Measurements from ENCODE around the gene ADRA2B.
"Not testable (repeated sequence)": the region's sequence is repeated elsewhere in the genome, so short reads cannot be mapped to it uniquely, and the experiment has no call there.

The ADRA2B gene

GRCh38 chr2:96116424-96116878, at the start of gene ADRA2B:
ADRA2B (minus strand) TSS chr2:96116571; CDS start chr2:96116149, 422 bp downstream.
- DNase-seq: no peak

DNA sequence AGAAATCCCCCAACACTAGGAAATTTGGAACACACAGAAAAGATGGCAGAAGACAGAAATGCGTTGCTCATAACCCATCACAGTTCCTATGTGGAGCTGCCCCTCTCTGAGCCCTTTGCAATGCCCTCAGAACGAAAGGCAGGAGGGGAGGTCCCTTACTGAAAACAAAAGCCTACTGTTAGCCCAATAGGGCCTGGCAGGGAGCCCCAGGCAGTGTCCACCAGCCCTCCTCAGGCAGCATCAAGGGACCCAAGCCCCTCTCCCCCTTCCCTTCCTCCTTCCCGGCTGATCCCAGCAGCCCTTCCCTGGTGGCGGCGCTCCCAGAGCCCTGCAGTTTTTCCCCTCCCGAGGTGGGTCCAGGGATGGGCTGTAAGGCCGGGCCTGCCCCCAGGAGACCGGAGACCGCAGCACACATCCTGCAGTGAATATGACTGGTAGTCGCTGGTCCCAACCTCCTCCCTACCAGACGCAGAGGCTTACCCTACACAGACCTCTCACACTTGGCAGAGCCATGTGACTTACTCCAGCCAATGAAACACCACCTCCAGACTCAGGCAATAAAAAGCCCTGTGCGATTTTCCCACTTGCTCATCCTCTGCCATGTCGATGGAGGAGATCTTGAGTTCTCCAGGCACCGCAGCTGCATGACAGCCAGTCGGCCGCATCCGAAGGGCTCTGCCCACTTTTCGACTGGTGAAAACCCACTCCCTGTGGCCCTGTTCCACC, 48.3 kb upstream of the ADRA2B start:
- no peak for DNase-seq

DNA sequence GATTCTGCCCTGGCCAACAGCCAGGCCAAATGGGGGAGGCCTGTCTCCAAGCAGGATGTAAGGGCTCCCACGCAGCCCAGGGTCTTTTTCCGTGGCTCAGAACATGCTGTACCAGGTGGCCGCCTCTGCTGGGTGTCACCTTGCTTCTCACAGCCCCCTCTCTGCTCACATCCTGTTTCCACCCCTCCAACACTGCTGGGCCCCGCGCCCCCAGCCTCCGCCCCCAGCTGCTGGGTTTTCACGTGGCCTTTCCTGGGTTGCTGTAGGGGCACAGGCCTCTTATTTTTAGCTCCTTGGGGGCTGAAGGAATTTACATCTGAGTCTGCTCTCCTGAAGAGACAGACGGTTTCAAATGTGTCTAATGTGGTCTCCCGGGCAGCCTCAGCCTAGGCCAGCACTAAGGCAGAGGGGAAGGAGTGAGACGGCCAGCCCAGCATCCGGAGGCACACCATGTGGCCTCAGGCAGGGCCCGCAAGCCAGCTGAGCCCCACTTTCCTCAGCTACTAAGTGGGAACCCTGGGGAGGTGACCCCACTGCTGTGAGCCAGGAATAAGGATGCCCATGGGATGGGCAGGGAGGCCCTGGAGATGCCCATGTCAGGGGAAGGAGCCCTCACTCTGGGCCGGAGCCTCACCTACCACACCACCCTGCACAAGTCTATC, 47.5 kb upstream of the ADRA2B start:
- DNase-seq: no peak

GRCh38 chr2:96163415-96163767, 47.0 kb upstream of the ADRA2B start:
- DNase-seq: no peak

GRCh38 chr2:96161898-96162297, 45.5 kb upstream of the ADRA2B start:
- no peak for DNase-seq

DNA sequence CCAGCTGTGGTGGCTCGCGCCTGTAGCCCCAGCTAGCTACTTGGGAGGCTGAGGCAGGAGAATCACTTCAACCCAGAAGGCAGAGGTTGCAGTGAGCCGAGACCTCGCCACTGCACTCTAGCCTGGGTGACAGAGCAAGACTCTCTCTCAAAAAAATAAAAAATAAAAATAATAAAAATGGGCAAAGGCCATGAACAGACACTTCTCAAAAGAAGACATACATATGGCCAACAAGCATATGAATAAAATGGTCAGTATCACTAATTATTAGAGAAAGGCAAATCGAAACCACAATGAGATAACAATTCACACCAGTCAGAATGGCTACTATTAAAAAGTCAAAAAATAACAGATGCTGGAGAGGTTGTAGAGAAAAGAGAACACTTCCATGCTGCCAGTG, 44.0 kb upstream of the ADRA2B start:
- not testable (repeated sequence) for DNase-seq

GRCh38 chr2:96159084-96159830, 42.9 kb upstream of the ADRA2B start:
- no peak for DNase-seq

GRCh38 chr2:96158554-96158940, 42.2 kb upstream of the ADRA2B start:
- DNase-seq: no peak

- no peak for DNase-seq
Observed at GRCh38 chr2:96157649-96158553, 41.5 kb upstream of the ADRA2B start.

DNA sequence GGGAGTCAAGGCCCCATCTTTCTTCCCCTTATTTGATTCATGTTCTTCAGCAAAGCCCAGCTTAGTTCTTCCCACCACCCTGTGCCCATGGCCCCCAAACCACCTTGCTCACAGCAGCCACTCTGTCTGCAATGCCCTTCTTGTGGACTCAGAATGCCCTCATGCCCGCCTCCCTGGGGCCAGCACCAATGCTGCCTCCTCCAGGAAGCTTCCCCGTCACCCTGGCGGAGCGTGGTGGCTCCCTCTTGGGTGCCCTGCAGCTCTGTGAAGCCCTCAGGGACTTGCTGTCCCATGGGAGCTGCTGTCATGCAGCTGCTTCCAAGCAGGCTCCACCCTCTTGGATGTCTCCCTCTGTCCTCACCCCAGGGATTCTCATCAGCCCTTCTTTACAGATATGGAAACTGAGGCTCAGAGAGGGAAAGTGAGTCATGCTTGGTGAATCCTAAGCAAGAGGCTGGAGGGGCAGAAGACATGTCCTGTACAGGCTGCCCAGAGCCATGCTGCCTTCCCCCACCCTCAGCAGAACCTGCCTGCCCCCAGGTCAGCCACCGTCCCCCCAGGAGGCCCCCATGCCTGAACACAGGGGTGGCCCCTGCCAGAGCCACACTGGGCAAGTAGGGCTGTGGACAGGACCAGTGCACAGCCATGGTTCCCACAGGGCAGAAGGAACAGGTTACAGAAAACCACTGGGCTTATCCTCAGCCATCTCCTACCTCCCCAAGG, 40.7 kb upstream of the ADRA2B start:
- no peak for DNase-seq

DNA sequence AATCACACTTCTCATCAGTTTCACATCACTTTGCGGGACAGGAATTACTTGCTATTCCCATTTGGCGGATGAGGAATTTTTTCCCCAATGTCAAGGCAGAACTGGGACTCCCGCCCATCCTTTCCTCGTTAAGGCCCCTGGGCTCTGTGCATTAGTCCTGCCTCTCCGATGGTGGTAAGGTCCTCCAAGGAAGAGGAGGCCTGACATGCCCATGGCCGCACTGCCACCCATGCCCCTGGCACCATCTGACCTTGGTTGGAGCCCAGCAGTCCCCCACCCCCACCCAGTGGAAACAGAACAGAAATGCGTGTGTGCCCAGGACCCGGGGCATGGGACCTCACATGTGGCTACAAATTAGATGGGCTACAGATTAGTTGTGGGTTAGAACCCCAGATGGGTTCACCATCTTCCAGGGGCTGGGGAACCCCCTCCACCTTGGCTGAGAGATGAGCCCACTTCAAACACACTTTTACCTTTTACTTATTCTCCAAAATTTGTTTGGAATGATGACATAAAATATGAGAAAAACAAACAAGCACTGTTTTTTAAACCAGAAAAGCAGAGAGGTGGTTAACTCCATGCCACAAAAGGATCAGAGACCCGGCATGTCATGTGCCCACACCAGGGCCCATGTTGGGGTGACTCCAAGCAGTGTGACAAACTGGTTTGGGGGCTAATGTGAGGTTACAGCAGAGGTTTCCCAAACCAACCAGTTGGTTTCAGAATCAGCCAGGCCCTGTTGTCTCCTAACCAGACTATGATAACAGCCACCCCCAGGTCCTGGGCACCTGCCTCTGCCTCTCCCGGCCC, 39.8 kb upstream of the ADRA2B start:
- DNase-seq: no peak

DNA sequence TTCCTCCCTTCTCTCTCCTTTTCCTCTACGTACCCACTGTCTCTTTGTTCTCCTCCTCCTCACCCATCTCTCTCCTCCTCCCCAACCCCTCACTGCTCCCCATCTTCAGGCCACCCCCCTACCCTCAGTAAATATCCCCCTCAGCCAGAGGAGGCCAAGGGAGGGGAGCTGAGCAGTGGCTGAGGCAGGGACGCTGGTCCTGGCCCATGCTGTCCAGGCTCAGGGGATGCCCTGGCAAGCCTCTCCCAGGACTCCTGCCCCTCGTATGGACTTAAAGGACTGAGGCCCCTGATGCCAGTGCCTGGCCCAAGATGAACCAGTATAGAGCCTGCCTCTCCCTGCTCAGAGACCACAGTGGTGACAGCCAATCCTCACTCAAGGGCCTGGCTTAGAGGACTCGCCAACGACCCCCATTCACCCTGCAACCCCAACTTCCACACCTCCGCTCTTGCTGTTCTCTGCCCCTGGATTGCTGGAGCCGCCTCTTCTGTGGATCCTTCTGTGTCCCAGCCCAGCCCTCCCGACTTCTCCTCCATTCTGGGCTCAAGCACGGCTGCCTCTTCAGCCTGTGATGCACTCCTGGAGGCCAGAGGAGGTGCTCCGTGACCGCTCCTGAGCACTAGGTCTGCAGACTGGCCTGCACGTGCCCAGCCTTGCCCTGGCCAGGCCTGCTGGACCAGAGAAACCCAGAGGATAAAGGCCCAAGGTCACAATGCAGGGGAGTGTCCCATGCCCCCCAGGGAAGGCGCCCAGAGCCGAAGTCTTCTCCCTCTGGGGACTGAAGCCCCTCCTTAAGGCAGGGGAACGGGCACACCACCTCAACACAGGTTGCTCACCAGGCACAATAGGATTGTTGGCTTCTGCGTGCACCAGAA, 38.4 kb upstream of the ADRA2B start:
- DNase-seq: no peak

- no peak for DNase-seq
Observed at GRCh38 chr2:96153991-96154431, 37.6 kb upstream of the ADRA2B start.

DNA sequence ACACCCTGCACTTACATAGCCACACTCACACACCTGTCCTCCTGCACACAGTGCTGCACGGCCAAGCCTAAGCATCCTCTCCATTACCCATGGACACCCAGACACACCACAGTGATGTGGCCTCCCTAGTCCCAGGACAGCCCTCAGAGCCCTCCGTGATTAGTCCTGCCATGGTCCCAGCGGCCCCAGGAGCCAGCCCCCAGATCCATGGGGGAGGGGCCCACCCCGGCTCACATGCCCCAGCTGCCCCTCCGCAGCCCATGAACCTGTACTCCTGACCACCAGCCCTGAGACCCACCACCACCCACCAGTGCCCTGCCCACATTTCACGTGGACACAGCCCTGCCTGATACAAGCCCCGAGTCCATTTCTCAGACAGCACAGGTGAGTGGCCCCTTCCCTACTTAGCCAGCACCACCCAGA, 36.9 kb upstream of the ADRA2B start:
- DNase-seq: no peak

- DNase-seq: no peak
Observed at GRCh38 chr2:96152304-96153161, 36.2 kb upstream of the ADRA2B start.

GRCh38 chr2:96151595-96152303, 35.4 kb upstream of the ADRA2B start:
- DNase-seq: no peak

DNA sequence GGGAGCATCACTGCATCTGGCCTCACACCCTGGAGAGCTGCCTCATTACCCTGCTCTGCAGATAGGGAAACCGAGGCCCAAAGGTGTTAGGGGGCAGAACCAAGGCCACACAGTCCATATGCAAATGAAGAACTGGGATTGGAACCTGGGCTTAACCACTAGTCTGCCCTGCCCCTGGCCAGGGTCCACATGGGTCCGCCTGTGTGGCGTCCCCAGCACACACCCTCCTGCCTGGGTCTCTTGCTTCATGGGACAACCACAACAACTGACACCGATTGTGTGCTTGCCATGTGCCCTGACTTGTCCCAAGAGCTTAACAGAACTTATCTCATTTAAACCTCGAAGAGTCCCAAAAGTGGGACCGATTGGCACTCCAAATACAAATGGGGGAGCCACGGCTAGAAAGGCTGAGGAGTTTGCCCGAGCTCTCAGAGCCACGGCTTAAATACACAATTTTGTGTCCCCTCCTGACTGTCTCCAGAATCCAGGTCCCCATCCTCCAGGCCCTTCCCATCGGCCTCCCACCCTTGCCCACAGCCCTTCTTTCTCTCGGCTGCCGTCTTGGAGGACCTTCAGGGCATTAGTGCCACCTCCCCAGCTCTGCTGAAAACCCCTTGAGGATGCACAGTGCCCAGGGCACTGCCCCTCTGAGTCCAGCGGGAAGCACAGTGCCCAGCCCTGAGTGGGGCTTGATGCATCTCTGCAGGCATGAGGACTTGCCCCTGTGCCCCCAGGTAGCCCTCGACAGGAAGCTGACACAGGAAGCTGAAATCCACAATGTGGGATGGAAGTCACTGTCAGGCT, 34.6 kb upstream of the ADRA2B start:
- no peak for DNase-seq
